Lung (tissue), 12 donors: Measurements from ENCODE around the gene OXSR1. TPM values are rescaled to one million over a fixed set of nuclear protein-coding genes. Genes with fewer than 3 reads are reported as not detected.
"Not testable (repeated sequence)": the region's sequence is repeated elsewhere in the genome, so short reads cannot be mapped to it uniquely, and the experiment has no call there.

Experiments used
- ATAC-seq: fragments of 200-7000 bp; cut with Tn5 transposase; one replicate; pipeline ENCODE4 v1.9.1; 2020; ENCODE audit warnings: moderate number of reproducible peaks; ENCODE audit not compliant: insufficient read depth, low FRiP score
- DNase-seq, 3 donors: peaks; one replicate each; pipeline ENCODE4 v3.0.0-alpha.2; 2013 to 2017
- H3K27ac ChIP-seq, 2 donors: one replicate each; pipeline ENCODE4 v1.5.1; 2013; ENCODE audit warnings: mild to moderate bottlenecking in 2 of 2, moderate library complexity in 2 of 2, control low read depth in 1 of 2, inconsistent platforms in 1 of 2, low read depth in 1 of 2, low read length in 1 of 2
- H3K27me3 ChIP-seq, 3 donors: one replicate each; pipeline ENCODE4 v1.5.1; 2013; ENCODE audit warnings: low read length in 2 of 3; ENCODE audit not compliant: control insufficient read depth in 3 of 3, insufficient read depth in 3 of 3
- H3K36me3 ChIP-seq, 4 donors: one replicate each; pipeline ENCODE4 v1.5.1; 2013; ENCODE audit warnings: low read length in 4 of 4, mild to moderate bottlenecking in 1 of 4, moderate library complexity in 1 of 4; ENCODE audit not compliant: control insufficient read depth in 4 of 4, insufficient read depth in 4 of 4
- H3K4me1 ChIP-seq, 5 donors: one replicate each; pipeline ENCODE4 v1.5.1; 2013; ENCODE audit warnings: low read length in 5 of 5, mild to moderate bottlenecking in 2 of 5, moderate library complexity in 1 of 5; ENCODE audit not compliant: control insufficient read depth in 5 of 5, insufficient read depth in 5 of 5
- H3K4me3 ChIP-seq: one replicate; pipeline ENCODE4 v1.5.1; 2013; ENCODE audit warnings: mild to moderate bottlenecking, control low read depth, moderate library complexity
- H3K9ac ChIP-seq, 2 donors: one replicate each; pipeline ENCODE4 v1.5.1; 2013; ENCODE audit warnings: low read length in 2 of 2, control low read depth in 1 of 2; ENCODE audit not compliant: insufficient read depth in 1 of 2
- H3K9me3 ChIP-seq, 4 donors: one replicate each; pipeline ENCODE4 v1.5.1; 2013; ENCODE audit warnings: low read length in 3 of 4, mild to moderate bottlenecking in 1 of 4, moderate library complexity in 1 of 4; ENCODE audit not compliant: control insufficient read depth in 4 of 4, insufficient read depth in 3 of 4
- CTCF ChIP-seq: IDR thresholded peaks from 2 replicates; pipeline ENCODE4 v1.5.1; 2012; ENCODE audit warnings: mild to moderate bottlenecking; ENCODE audit errors: control extremely low read depth, extremely low read depth
- WGBS, 2 donors: extraction: QIAGEN DNeasy Blood & Tissue Kit; methylation state at CpG; one replicate each; pipeline ENCODE4 v1.1.7; 2013; 5-methylcytosine and 5-hydroxymethylcytosine counted together
- polyA plus RNA-seq, 2 donors: library from polyadenylated mRNA; stranded (reverse); fragments of 200-250 nt; gene quantifications; one replicate each; pipeline ENCODE4 v1.2.1, GENCODE V29; 2013
- total RNA-seq, 2 donors: library from RNA; depleted of rRNA in 1 of 2; stranded (reverse); fragments of >200 nt in 1 of 2; gene quantifications; one replicate each; pipeline ENCODE4 v1.2.1, GENCODE V29; 2014 to 2021
- donor health status: control.
- donor health status: control.
- donor health status: Bipolar disorder and iron deficiency.
- donor health status: healthy.
- donor health status: DM: yes; HTN: yes; CAD: no.

The OXSR1 gene
- total and polyA plus RNA-seq, 4 donors = 11.9 to 38.9 (median 24.9) TPM

DNA sequence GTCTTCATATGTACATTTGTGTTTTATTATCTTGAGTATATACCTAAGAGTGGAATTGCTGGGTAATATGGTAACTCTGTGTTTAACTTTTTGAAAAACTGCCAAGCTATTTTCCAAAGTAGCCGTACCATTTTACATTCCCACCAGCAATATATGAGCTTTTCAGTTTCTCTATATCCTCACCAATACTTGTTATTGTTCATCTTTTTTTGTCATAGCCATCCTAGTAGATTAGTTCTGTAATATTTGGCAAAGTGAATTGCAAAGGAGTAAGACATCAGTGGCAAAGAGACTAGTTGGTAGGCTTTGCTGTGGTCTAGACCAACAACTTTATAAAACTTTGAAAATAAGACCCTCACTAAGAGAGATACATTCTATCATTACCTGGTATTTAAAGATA lies 21.4 kb downstream of the OXSR1 start:
- no peaks in the 10 kb centered on the region for H3K4me1 ChIP-seq
- ATAC-seq = no peak
- no peak for DNase-seq
- TF ChIP-seq CTCF = no peak
- no peak overlapping the region for H3K4me3 ChIP-seq
- no peak overlapping the region for H3K27ac ChIP-seq
- 98 to 100% methylated on average over 1 of the region's 1 CpG for WGBS, 2 donors
- peaks cover 1 to 22% (median 14%) of the 10 kb centered on the region in 4 donors for H3K36me3 ChIP-seq
- no peaks in the 10 kb centered on the region for H3K27me3 ChIP-seq
- no peak overlapping the region for H3K9ac ChIP-seq
- peaks cover 0 to 7% (median 0%) of the 10 kb centered on the region in 4 donors for H3K9me3 ChIP-seq

GRCh38 chr3:38190481-38190881 lies 25.1 kb downstream of the OXSR1 start:
- TF ChIP-seq CTCF = no peak
- Histone ChIP-seq H3K27me3 (no peaks in the 10 kb centered on the region), H3K4me3 (no peak overlapping the region), H3K9ac (no peak overlapping the region), H3K36me3 (peaks cover 3 to 19% (median 16%) of the 10 kb centered on the region in 4 donors), H3K27ac (no peak overlapping the region), H3K9me3 (peaks cover 0 to 7% (median 0%) of the 10 kb centered on the region in 4 donors), H3K4me1 (no peaks in the 10 kb centered on the region)
- DNase-seq = no peak
- no peak for ATAC-seq

DNA sequence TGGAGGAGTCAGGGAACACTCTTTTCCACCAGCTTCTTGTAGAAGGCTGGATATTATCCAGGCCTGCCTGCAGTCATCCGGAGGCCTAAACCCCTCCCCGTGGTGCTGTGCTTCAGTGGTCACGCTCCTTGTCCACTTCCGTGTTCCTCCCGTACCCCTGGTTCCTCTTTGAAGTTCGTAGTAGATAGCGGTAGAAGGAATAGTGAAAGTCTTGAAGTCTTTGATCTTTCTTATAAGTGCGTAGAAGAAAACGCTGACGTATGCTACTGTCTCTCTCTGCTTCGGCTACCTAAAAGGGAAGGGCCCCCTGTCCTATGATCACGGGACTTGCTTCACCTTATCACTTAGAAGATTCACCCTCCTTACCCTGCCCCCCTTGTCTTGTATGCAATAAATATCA lies 37.6 kb downstream of the OXSR1 start:
- H3K36me3 ChIP-seq = peaks cover 3 to 13% (median 9%) of the 10 kb centered on the region in 4 donors
- not testable (repeated sequence) for H3K4me3 ChIP-seq, ATAC-seq, H3K9me3 ChIP-seq, DNase-seq, H3K4me1 ChIP-seq, H3K27ac ChIP-seq, H3K9ac ChIP-seq, H3K27me3 ChIP-seq
- WGBS, 2 donors = 84 to 89% methylated on average over 12 of the region's 12 CpGs

DNA sequence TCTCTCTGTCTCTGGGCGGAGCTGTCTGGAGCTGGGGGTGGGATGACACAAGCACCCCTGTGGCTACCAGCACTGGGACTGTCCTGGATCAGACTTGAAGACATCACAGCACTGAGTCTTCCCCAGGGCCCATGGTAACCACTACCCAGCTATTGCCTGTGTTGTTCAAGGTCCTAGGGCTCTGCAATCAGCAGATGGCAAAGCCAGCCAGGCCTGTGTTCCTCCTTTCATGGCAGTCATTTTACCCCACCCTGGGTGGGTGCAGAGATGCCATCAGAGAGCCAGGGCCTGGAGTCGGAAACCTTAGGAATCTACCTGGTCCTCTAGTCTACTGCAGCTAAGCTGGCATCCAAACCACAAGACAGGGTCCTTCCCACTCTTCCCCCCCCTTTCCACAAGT lies 38.4 kb downstream of the OXSR1 start:
- peaks cover 3 to 13% (median 9%) of the 10 kb centered on the region in 4 donors for H3K36me3 ChIP-seq
- H3K4me1 ChIP-seq = peaks cover 0 to 9% (median 0%) of the 10 kb centered on the region in 5 donors
- H3K9ac ChIP-seq = no peak overlapping the region
- no peaks in the 10 kb centered on the region for H3K27me3 ChIP-seq
- H3K27ac ChIP-seq = no peak overlapping the region
- 97 to 100% methylated on average over 2 of the region's 2 CpGs for WGBS, 2 donors
- DNase-seq (no peak), ATAC-seq (no peak)
- H3K9me3 ChIP-seq = no peaks in the 10 kb centered on the region
- TF ChIP-seq CTCF = no peak
- no peak overlapping the region for H3K4me3 ChIP-seq
